RWPE1 (cell line): Measurements from ENCODE around the gene RBSN.

ENCODE experiments used
- CTCF ChIA-PET: fragments of 350-600 bp; sonication (Branson Sonifier 250); formaldehyde crosslinking; extraction: SDS; loops from one replicate; lab custom pipeline; 2021; lab: Yijun Ruan, JAX
- POLR2A ChIA-PET: fragments of 400-600 bp; formaldehyde crosslinking; extraction: SDS; loops from one replicate; lab custom pipeline; 2020; ENCODE audit warnings: antibody characterized with exemption; ENCODE audit not compliant: low non-redundant PET; lab: Yijun Ruan, JAX
- DNase-seq: peaks from one replicate; pipeline ENCODE4 v3.0.0; 2012; ENCODE audit warnings: low spot score
- H3K27ac ChIP-seq: fragments of 450-650 bp; 2 replicates; pipeline ENCODE4 v1.5.1; 2017
- TF ChIP-seq, protein P1 (sequence below): fragments of 450-650 bp; conservative IDR thresholded peaks from 2 replicates; pipeline ENCODE4 v1.5.1; 2017; ENCODE audit warnings: low read depth, mild to moderate bottlenecking

Gene RBSN

DNA sequence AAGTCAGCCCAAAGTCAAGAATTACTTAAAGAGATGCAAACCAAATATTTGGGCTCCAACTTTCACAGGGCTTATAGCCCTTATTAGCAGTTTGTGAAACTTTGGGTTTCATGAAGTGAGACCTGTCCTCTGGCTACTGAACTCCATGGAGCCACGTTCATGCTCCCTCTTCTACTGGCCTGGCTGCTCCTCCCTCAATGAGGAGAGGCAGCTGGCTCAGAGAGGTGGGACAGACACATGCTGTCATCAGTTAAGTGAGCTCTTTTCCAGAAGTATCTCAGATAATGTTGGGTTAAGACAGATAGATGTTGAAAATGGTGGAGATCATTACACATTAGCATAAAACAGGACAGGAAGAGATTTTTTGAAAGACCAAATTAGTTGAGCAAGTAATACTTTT is 53.3 kb downstream of the RBSN start:
- ChIA-PET POLR2A (no interaction called here), CTCF (no interaction called here)
- TF ChIP-seq, protein P1, sequence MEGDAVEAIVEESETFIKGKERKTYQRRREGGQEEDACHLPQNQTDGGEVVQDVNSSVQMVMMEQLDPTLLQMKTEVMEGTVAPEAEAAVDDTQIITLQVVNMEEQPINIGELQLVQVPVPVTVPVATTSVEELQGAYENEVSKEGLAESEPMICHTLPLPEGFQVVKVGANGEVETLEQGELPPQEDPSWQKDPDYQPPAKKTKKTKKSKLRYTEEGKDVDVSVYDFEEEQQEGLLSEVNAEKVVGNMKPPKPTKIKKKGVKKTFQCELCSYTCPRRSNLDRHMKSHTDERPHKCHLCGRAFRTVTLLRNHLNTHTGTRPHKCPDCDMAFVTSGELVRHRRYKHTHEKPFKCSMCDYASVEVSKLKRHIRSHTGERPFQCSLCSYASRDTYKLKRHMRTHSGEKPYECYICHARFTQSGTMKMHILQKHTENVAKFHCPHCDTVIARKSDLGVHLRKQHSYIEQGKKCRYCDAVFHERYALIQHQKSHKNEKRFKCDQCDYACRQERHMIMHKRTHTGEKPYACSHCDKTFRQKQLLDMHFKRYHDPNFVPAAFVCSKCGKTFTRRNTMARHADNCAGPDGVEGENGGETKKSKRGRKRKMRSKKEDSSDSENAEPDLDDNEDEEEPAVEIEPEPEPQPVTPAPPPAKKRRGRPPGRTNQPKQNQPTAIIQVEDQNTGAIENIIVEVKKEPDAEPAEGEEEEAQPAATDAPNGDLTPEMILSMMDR = no peak
- H3K27ac ChIP-seq = no peak overlapping the region
- no peak for DNase-seq

DNA sequence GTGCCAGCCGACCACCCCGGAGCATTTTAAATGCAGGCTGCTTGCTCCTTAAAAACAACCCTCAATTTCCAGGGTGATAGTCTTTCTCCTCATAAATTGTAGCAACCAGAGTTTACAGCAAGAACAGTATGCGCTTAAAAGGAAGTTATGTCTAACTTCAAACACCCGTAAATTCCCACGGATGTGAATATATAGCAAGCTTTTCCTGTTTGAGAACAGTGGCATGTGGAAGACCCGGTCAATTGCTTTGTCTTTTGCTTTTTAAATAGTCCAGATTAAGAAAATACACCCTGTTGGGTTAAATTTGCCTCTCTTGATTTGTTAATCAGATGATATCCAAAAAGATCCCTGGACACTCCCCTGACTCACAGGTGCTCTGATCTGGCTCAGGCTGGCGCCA is 54.6 kb downstream of the RBSN start:
- POLR2A ChIA-PET = no interaction called here
- TF ChIP-seq, protein P1 = no peak
- no peak for DNase-seq
- CTCF ChIA-PET = no interaction called here
- no peak overlapping the region for H3K27ac ChIP-seq

DNA sequence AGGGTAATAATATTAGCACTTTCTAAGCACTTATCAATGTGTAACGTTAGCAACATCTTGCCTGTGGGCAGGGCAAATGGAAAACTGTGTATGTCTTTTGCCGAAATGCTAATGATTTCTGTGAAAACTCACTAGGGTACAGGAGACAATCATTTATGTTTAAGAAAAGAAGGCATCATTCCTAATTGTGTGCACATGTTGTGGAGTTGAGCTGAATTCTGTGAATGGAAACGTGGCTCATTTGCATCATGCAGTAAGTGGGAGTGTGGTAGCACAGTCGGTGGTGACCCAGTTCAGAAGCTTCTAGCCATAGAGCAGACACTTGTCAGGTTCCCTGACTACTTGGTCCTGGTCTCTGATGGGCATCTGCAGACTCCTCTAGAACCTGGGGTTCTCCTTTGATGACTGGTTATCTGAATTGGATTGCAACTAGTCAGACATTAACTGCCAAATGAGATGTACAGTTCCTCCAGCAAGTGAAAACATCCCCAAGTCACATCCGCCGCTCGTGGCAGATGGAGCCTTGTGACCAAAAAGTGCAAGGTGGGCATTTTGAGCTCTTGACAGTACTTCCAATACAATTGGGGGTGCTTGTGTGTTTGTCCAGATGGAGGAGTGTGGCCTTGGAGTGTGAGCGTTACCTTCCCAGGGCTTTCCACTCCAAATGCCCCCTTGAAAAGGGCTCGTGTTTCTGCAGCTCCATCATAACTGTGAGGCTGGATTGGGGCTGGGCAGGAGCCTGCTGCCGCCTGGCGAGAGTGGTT is 55.4 kb downstream of the RBSN start:
- POLR2A ChIA-PET = no interaction called here
- H3K27ac ChIP-seq = no peak overlapping the region
- TF ChIP-seq, protein P1 = no peak
- CTCF ChIA-PET = interaction anchor here (1.1 kb wide), 1 partner anchor 9 kb away, joined by 4 read pairs; no protein-coding TSS in a partner anchor
- no peak for DNase-seq

DNA sequence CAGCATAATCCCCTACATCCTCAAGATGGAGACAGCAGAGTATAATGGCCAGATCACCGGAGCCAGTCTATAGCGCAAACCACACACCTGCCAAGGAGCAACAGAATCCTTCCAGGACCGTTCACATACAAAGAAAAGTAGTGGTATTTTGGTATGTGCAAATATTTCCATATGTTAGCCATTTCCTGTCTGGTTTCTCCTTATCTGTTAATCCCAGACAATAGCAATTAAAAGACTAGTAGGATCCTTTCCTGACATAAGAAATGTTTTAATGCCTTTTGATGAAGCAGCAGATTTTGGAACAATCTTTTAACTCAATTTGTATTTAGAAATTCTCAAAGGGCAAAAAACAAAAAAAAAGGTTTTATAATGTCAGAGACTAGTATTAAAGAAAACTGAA is 56.0 kb downstream of the RBSN start:
- POLR2A ChIA-PET = no interaction called here
- no peak overlapping the region for H3K27ac ChIP-seq
- no peak for DNase-seq
- CTCF ChIA-PET = interaction anchor here (1.1 kb wide), 1 partner anchor 10 kb away, joined by 4 read pairs; no protein-coding TSS in a partner anchor
- TF ChIP-seq, protein P1 = no peak

DNA sequence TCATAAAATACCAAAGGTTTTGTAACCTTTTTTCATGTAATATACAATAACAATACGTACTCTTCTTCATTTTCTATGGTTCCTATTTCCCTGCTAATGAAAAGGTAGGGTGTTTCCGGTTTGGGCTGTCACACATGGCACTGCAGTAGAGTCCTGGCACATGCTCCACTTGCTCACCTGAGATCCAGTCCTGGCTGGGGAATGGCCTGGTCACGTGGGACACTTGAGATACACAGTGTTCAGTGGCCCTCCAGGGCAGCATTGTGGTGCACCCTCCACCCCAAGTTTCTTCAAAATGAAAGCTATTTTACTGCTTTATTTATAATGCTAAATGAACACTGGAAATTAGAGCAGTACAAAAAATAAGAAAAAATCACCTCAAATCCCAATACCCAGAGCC is 57.0 kb downstream of the RBSN start:
- TF ChIP-seq, protein P1 = no peak
- CTCF ChIA-PET = interaction anchor here (0.5 kb wide), 1 partner anchor 1645 kb away, joined by 3 read pairs; no protein-coding TSS in a partner anchor
- POLR2A ChIA-PET = interaction anchor here (0.6 kb wide), 1 partner anchor 22 kb away, joined by 3 read pairs; no protein-coding TSS in a partner anchor
- no peak for DNase-seq
- no peak overlapping the region for H3K27ac ChIP-seq

DNA sequence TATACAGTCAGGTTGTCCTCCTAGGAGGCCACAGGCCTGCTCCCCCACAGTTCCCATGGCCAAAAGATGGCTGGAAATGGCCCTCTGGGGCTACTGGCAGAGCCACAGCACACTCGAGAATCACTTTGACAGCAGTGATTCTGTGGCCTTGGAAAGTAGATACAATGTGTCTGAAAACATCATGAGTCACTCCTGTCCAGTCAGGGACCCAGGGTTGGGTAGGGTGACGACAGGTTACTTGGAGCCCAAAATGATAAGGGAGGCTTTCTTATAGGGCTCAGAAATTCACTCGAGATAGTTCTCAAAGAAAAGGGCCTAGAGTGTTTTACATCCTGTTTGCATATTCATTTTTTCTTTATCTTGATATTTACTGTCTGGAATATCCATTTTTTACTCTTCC is 58.1 kb downstream of the RBSN start:
- CTCF ChIA-PET = no interaction called here
- TF ChIP-seq, protein P1 = no peak
- DNase-seq = no peak
- H3K27ac ChIP-seq = peak overlapping the region; percentile 28; the same call in 1 of the 2 replicates
- POLR2A ChIA-PET = no interaction called here
